Urinary bladder (tissue), 4 donors: ENCODE measurements around the gene MGMT. TPM values are rescaled to one million over a fixed set of nuclear protein-coding genes. Genes with fewer than 3 reads are reported as not detected.

Experiments
- DNase-seq: peaks from one replicate; pipeline ENCODE4 v3.0.0-alpha.2; 2015; ENCODE audit errors: extremely low spot score
- H3K27ac ChIP-seq: one replicate; pipeline ENCODE4 v1.5.1; 2013; ENCODE audit warnings: low read depth, mild to moderate bottlenecking, moderate library complexity
- H3K36me3 ChIP-seq: one replicate; pipeline ENCODE4 v1.6.1; 2013; ENCODE audit warnings: mild to moderate bottlenecking, moderate library complexity; ENCODE audit not compliant: insufficient read depth
- H3K4me1 ChIP-seq: one replicate; pipeline ENCODE4 v1.6.1; 2013; ENCODE audit warnings: mild to moderate bottlenecking, moderate library complexity; ENCODE audit not compliant: insufficient read depth
- H3K4me3 ChIP-seq: one replicate; pipeline ENCODE4 v1.5.1; 2013; ENCODE audit warnings: low read depth, low read length
- WGBS: extraction: QIAGEN DNeasy Blood & Tissue Kit; methylation state at CpG from one replicate; pipeline ENCODE4 v1.1.7; 2013; 5-methylcytosine and 5-hydroxymethylcytosine counted together
- polyA plus RNA-seq: library from polyadenylated mRNA; stranded (reverse); fragments of 200-250 nt; gene quantifications from one replicate; pipeline ENCODE4 v1.2.3, GENCODE V29; 2013
- total RNA-seq: library from RNA; depleted of rRNA; stranded (reverse); fragments of >200 nt; gene quantifications from one replicate; pipeline ENCODE4 v1.2.3, GENCODE V29; 2014
- donor health status: healthy with polysubstance abuse.
- donor health status: healthy.

The MGMT gene
- total and polyA plus RNA-seq, 2 donors = 19.5 to 28.5 TPM

DNA sequence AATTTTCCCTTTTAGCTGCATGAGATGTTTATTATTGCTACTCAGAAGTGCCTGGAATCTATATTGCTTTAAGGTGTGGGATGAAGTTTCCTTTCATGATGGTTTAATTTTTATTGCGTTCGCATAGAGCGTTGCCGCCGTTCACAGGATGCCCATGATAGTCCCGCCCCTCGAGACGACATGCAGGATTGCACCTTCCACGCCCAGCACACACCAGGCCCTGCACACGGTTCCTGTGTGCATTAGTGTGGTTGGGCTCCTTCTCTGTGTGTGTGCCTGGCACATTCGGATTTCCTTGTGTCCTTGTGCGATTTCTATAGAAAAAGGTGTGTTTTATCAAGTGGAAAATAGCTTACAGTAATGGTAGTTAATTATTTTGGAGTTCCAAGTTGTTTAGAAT, 42.1 kb downstream of the MGMT start:
- Histone ChIP-seq H3K4me3 (no peak overlapping the region), H3K36me3 (no peaks in the 10 kb centered on the region), H3K4me1 (no peaks in the 10 kb centered on the region), H3K27ac (no peak overlapping the region)
- WGBS = 89% methylated on average over 12 of the region's 12 CpGs
- no peak for DNase-seq

DNA sequence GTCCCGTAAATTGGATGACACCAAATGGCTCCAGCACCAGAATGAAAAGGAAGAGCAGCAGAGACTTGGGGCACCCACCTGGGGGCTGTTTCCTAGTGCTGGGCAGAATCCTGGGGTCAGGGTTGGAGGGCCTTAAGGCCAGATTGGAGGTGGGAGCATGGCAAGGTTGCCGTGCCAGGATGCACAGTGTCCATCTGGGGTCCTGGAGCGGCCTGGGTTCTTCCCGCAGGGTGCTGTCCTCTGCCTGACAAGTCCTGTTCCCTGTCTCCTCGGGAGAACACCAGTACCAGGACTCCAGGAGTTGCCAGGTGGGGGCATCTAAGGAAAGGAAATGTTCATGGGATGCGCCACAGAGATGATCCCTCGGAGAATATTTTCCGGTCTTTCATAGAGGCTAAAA, 42.8 kb downstream of the MGMT start:
- WGBS = 77% methylated on average over 8 of the region's 8 CpGs
- no peak for DNase-seq
- no peak overlapping the region for H3K4me3 ChIP-seq
- H3K27ac ChIP-seq = no peak overlapping the region
- H3K36me3 ChIP-seq = no peaks in the 10 kb centered on the region
- H3K4me1 ChIP-seq = no peaks in the 10 kb centered on the region

DNA sequence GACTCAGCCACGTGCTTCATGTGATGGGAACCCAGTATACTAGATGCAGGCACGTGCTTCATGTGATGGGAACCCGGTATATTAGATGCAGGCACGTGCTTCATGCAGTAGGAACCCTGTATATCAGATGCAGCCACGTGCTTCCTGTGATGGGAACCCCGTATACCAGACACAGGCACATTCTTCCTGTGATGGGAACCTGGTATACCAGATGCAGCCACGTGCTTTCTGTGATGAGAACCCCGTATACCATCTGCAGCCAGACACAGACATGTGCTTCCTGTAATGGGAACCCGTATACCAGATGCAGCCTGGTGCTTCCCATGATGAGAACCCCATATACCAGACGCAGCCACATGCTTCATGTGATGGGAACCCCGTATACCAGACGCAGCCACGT, 44.0 kb downstream of the MGMT start:
- Histone ChIP-seq H3K27ac (no peak overlapping the region), H3K36me3 (no peaks in the 10 kb centered on the region), H3K4me1 (no peaks in the 10 kb centered on the region), H3K4me3 (no peak overlapping the region)
- 90% methylated on average over 13 of the region's 13 CpGs for WGBS
- DNase-seq = no peak

DNA sequence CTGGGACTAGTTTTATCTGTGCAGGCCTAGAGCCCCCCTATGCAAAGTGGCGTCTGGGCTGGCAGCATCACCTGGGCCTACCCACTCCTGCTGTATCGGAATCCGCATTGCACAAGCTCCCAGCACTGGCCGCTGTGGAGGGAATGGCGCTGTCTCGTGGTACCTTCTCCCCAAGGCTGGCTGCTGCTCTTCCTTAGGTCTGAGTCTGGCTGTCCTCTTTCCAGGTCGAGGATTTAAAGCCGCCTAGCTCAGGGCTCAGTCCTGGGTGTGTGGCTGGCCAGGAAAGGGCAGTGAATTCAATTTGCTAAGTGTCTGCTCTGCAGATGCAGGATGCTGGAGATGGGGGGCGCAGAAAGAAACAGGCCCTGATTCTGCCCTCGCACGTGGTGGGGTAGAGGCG, 44.7 kb downstream of the MGMT start:
- no peaks in the 10 kb centered on the region for H3K36me3 ChIP-seq
- H3K4me1 ChIP-seq = no peaks in the 10 kb centered on the region
- 90% methylated on average over 12 of the region's 12 CpGs for WGBS
- no peak overlapping the region for H3K27ac ChIP-seq
- DNase-seq = no peak
- H3K4me3 ChIP-seq = no peak overlapping the region

DNA sequence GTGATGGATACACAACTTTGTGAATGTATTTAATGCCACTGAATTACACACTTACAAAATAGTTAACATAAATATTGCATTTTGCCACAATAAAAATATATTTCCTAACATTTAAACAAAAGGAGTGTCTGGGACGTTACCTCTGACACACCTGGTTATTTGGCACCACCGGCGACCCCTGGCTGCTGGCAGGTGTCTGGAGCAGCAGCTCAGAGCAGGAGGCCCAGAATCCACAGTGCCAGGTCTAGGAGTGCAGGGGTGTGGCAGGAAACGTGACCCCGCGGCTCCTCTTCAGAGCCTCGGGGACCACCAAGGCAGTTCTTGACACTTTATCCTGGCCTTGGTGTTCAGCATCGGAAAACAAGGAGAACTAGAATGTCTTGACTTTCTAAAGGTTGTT, 46.3 kb downstream of the MGMT start:
- 78% methylated on average over 8 of the region's 8 CpGs for WGBS
- no peak for DNase-seq
- Histone ChIP-seq H3K4me3 (no peak overlapping the region), H3K27ac (no peak overlapping the region), H3K36me3 (no peaks in the 10 kb centered on the region), H3K4me1 (no peaks in the 10 kb centered on the region)

DNA sequence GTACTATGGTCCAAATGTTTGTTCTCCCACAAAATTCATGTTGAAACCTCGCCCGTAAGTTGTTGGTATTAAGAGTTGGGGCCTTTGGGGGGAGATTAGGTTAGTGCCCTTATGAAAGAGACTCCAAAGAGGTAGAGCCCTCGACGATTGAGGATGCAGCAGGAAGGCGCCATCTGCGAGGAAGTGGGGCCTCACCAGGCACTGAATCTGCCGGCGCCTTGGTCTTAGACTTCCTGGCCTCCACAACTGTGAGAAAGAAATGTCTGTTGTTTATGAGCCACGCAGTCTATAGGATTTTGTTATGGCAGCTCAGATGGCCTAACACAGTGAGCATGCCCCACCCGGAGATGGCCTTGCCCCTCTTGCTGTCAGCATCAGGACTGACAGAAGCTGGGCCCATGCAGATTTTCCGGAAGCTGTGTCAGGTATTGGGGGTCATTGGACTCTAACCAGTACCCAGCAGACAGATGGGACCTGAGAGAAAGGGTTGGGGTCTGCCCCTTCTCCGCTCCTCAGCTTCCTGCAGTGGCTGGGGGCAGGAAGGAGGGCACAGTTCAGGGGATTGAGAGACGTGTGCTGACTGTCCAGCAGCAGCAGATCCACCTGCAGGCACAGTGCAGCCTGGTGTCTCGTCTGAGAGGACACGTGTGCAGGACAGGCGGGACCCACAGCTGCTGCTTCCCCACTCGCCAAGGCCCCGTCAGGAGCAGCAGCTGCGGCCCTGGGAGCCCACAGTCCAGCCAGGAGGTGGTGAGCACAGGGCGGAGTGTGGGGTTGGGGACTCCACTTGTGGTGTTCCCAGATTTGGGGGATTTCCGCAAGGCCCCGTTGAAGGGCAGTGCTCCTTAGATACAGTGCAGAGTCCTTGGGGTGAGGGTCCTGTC, 47.8 kb downstream of the MGMT start:
- Histone ChIP-seq H3K4me3 (no peak overlapping the region), H3K4me1 (no peaks in the 10 kb centered on the region), H3K27ac (no peak overlapping the region), H3K36me3 (no peaks in the 10 kb centered on the region)
- 87% methylated on average over 22 of the region's 22 CpGs for WGBS
- no peak for DNase-seq

DNA sequence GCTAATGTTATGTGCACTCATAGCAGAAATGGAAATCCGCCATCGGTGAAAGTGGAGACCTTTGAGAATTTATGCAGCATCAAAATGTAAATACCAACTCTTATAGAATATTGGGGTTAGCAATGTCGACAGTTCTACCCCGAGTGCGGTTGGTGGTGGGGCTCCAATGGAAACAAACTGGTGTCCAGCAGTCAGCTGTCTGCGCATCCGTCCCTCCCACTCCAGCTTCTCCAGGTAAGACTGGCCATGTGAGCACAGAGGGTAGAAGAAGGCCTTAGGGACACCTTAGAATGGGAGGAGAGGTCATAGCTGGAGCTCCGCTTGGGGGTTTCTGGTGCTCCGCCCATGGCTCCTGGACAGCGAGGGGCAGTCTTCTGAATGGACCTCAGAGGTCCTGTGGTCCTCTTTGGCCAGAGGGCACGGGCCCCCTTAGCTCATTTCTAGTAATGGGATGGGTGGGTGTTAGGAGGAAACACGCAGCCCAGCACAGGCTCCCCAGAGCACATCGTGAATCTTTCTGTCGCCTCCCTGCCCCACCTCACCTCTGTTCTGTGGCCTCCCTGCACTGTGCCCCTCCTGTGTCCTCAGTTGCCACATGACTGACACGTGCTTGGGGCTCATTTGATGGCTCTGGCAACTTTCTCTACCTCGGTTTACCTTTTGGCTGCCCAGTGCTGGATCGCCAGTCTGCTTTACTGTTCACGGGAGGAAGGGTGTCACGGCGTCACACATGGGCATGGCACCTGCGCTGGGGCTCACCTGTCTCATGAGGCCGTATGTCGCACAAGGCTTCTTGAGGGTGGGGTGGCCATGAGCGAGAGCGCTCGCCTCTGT, 50.0 kb downstream of the MGMT start:
- Histone ChIP-seq H3K4me3 (no peak overlapping the region), H3K36me3 (no peaks in the 10 kb centered on the region), H3K4me1 (no peaks in the 10 kb centered on the region), H3K27ac (no peak overlapping the region)
- 95% methylated on average over 26 of the region's 26 CpGs for WGBS
- no peak for DNase-seq

DNA sequence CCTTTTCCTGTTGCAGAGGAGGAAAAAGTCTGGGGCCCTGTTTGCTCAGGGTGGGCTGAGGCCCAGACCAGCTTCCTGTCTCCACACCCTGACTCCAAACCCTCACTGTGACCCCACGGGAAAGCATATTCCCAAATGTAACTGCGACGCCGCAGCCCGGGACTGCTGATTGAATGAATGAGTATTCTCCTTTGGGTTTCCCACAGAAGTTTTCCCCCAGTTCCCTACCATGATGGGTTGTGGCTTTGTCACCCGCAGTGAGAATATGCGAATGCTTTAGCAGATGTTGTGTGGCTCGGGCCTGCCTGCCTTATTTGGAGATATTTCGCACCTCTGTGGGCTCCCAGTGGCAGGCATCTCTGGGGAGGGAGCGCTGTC, 50.6 kb downstream of the MGMT start:
- no peaks in the 10 kb centered on the region for H3K4me1 ChIP-seq
- no peak overlapping the region for H3K4me3 ChIP-seq
- no peaks in the 10 kb centered on the region for H3K36me3 ChIP-seq
- no peak for DNase-seq
- no peak overlapping the region for H3K27ac ChIP-seq
- 84% methylated on average over 10 of the region's 10 CpGs for WGBS

DNA sequence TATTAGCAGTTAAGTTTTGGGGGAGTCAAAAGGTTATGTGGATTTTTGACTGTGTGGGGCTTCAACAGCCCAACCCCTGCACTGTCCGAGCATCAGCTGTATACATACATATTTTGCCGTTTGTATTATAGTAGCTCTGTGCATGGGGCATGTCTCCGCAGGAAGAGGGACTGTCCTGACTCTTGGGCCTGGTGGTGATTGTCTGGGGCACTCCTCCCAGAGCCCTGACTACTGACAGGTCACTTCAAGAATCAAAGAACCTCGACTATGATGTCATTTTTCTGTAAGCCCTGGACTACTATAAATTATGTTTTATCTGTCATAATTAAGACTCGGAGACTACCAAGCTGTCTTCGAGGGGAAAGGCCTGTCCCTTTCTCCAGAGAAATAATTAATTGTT, 51.8 kb downstream of the MGMT start:
- DNase-seq = no peak
- H3K36me3 ChIP-seq = no peaks in the 10 kb centered on the region
- H3K4me3 ChIP-seq = no peak overlapping the region
- 52% methylated on average over 6 of the region's 6 CpGs for WGBS
- no peaks in the 10 kb centered on the region for H3K4me1 ChIP-seq
- no peak overlapping the region for H3K27ac ChIP-seq

DNA sequence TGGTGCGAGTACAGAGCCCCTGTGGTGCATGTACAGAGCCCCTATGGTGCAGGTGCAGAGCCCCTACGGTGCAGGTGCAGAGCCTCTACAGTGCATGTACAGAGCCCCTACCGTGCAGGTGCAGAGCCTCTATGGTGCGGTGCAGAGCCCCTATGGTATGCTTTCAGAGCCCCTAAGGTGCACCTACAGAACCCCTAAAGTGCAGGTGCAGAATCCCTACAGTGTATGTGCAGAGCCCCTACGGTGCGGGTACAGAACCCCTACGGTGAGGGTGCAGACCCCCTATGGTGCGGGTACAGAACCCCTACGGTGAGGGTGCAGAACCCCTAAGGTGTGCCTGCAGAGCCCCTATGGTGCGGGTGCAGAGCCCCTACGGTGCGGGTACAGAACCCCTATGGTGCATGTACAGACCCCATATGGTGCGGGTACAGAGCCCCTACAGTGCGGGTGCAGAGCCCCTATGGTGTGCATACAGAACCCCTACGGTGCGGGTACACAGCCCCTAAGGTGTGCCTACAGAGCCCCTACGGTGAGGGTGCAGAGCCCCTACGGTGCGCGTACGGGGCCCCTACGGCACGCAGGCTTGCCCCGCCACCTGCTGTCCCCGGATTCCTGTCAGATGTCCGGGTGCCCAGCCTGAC, 53.5 kb downstream of the MGMT start:
- Histone ChIP-seq H3K4me1 (no peaks in the 10 kb centered on the region), H3K36me3 (no peaks in the 10 kb centered on the region), H3K27ac (no peak overlapping the region), H3K4me3 (no peak overlapping the region)
- no peak for DNase-seq
- 92% methylated on average over 26 of the region's 26 CpGs for WGBS

DNA sequence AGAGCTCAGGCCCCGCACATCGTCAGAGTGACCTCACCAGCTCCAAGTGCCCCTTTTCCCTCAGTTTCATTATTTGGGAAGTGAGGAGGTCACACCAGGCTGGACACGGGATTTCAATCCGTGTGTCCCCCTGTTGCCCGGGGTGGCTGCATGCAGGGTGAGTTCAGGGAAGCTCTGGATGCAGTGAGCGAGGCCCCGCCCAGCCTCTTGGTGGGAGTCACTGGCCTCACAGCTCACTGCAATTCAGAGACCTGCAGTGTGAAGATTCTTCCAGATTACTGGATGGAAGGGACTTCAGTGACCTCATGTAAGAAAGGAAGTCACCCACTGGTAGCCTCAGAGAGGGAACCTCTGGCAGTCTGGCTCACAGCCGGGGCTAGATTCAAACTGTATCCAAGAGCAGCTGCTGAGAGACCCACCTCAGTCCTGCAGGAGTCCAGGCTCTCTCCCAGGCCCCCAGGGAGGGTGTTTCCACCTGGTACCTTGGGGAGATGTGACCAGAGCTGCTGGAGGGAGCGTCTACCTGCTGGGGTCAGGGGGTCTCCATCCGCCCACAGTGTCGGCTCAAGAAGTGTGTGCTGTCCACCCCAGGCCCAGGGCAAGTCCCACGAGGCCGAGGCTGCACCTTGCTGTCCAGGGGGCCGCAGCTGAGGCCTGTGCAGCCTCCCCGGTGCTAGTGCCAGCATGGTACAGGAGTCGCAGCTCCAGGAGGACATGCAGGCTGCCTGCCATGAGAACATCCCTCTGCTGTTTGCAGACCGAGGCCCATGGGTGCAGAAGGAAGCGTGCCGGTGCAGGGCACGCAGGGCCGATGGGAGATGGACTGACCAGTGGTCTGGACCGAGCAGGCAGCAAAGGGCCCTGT, 54.4 kb downstream of the MGMT start:
- H3K4me1 ChIP-seq = no peaks in the 10 kb centered on the region
- WGBS = 87% methylated on average over 22 of the region's 22 CpGs
- DNase-seq = no peak
- H3K36me3 ChIP-seq = no peaks in the 10 kb centered on the region
- no peak overlapping the region for H3K4me3 ChIP-seq
- H3K27ac ChIP-seq = no peak overlapping the region

DNA sequence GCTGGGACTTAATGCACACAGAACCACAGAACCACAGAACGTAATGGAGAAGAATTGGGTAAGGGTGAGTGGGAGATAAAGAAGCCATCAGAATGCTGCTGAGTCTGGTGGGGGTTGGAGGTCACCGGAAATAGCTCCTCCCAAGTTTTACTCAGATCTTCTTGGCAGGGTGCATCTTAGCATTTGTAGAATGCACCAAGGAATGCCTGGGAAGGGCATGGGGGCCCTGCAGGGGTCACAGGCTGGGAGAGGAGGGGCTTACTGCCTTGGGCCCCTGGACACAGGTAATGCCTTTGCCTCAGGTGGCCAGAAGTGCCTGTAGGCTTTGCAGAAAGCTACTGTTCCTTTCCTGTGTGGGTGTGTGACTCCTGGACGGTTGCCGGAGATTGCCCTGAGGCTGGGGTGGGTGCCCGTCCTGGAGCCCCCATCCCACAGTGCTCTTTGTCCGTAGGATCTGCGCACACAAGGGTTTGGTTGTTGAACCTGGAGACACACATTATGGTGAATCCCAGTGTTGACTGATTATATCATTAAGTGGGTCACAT, 55.1 kb downstream of the MGMT start:
- 87% methylated on average over 7 of the region's 7 CpGs for WGBS

More for the DNA sequence above, 55.1 kb downstream of the MGMT start:
- H3K4me1 ChIP-seq = no peaks in the 10 kb centered on the region
- DNase-seq = no peak
- no peaks in the 10 kb centered on the region for H3K36me3 ChIP-seq
- H3K27ac ChIP-seq = no peak overlapping the region
- no peak overlapping the region for H3K4me3 ChIP-seq
